ENCODE data around the gene LRRC36. TPM values are rescaled to one million over a fixed set of nuclear protein-coding genes. Genes with fewer than 3 reads are reported as not detected.

LRRC36 gene
- total RNA-seq, 1 experiment from 2014 or later = not detected

DNA sequence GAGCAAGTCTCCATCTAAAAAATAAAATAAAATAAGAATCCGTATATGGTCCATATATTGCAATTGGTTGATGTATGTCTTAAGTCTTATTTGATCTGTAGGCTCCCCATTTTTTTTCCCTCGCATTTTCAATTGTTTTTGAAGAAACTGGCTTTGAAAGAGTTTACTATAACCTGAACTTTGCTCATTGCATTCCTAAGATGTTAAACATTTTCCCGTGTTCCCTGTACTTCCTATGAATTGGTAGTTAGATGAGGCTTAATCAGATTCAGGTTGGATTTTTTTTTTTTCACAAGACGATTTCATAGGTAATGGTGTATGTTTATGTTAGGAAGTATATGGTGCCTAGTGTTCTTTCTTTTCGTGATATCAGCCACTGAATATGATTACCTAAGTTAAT is 3.3 kb downstream of the LRRC36 start:
- Histone ChIP-seq H3K9me3 (ENCODE audit: insufficient read depth, low read depth) (0 out of 2 replicates have a peak, but pooled peaks cover 7% of the 10 kb centered on the region), H3K4me1 (replicated peaks; ENCODE audit: insufficient read depth) (no peaks in the 10 kb centered on the region), H3K27ac (no peak overlapping the region), H3K79me2 (ENCODE audit: low read depth) (no peaks in the 10 kb centered on the region), H4K20me1 (ENCODE audit: insufficient read depth) (no peaks in the 10 kb centered on the region), H3K9me2 (ENCODE audit: insufficient read depth) (no peaks in the 10 kb centered on the region), H3F3A (ENCODE audit: insufficient read depth, low read depth) (no peaks in the 10 kb centered on the region; the same call in 1 of the 2 replicates), H3K4me2 (no peak overlapping the region), H3K4me3 (no peak overlapping the region), H3K27me3 (ENCODE audit: insufficient read depth, low read depth) (no peaks in the 10 kb centered on the region), H3K36me3 (ENCODE audit: low read depth) (no peaks in the 10 kb centered on the region), H2AFZ (no peak overlapping the region)
- DNase-seq = no peak
- intact Hi-C loops (cut with micrococcal nuclease; ENCODE audit: unreplicated experiment) = no loop called here
- TF ChIP-seq, protein P1, sequence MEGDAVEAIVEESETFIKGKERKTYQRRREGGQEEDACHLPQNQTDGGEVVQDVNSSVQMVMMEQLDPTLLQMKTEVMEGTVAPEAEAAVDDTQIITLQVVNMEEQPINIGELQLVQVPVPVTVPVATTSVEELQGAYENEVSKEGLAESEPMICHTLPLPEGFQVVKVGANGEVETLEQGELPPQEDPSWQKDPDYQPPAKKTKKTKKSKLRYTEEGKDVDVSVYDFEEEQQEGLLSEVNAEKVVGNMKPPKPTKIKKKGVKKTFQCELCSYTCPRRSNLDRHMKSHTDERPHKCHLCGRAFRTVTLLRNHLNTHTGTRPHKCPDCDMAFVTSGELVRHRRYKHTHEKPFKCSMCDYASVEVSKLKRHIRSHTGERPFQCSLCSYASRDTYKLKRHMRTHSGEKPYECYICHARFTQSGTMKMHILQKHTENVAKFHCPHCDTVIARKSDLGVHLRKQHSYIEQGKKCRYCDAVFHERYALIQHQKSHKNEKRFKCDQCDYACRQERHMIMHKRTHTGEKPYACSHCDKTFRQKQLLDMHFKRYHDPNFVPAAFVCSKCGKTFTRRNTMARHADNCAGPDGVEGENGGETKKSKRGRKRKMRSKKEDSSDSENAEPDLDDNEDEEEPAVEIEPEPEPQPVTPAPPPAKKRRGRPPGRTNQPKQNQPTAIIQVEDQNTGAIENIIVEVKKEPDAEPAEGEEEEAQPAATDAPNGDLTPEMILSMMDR (conservative IDR thresholded peaks at IDR 0.05) = no peak
- CTCF ChIA-PET = no interaction called here
- POLR2A ChIA-PET (ENCODE audit: unreplicated experiment) = interaction anchor here (0.7 kb wide), 1 partner anchor 351 kb away, joined by 6 read pairs; no protein-coding TSS in a partner anchor
- no TSS peak for BruUV-seq (replicated peaks)

DNA sequence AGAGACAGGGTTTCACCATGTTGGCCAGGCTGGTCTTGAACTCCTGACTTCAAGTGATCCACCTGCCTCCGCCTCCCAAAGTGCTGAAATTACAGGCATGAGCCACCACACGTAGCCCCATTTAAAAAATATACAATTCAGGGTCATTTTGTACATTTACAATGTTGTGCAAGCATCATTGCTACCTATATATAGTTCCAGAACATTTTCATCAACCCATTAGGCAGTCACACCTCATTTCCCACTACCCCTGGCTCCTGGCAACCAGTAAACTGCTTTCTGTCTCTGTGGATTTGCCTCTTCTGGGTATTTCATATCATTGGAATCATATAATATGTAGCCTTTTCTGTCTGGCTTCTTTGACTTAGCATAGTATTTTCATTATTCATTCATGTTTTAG is 6.7 kb downstream of the LRRC36 start:
- POLR2A ChIA-PET (ENCODE audit: unreplicated experiment) = no interaction called here
- TF ChIP-seq EZH2 (IDR thresholded peaks at IDR 0.05; ENCODE audit: low read depth) = no peak
- TF ChIP-seq, protein P1 (conservative IDR thresholded peaks at IDR 0.05) = no peak

DNA sequence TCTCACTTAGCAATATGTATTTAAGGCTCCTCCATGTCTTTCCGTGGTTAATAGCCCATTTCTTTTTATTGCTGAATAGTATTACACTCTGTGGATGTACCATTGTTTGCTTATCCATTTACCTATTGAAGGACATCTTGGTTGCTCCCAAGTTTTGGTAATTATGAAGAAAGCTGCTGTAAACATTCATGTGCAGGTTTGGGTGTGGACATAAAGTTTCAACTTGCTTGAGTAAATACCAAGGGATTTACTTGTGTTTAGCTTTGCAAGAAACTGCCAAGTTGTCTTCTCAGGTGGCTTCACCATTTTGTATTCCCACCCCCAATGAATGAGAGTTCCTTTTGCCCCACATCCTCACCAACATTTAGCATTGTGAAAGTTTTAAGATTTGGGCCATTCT is 9.5 kb downstream of the LRRC36 start:
- Histone ChIP-seq H3K9me3 (ENCODE audit: insufficient read depth, low read depth) (0 out of 2 replicates have a peak, but pooled peaks cover 7% of the 10 kb centered on the region), H3F3A (ENCODE audit: insufficient read depth, low read depth) (no peaks in the 10 kb centered on the region; the same call in 1 of the 2 replicates), H3K36me3 (ENCODE audit: low read depth) (no peaks in the 10 kb centered on the region), H3K9me2 (ENCODE audit: insufficient read depth) (no peaks in the 10 kb centered on the region), H3K79me2 (ENCODE audit: low read depth) (no peaks in the 10 kb centered on the region), H2AFZ (no peak overlapping the region), H4K20me1 (ENCODE audit: insufficient read depth) (no peaks in the 10 kb centered on the region), H3K4me3 (no peak overlapping the region), H3K27ac (no peak overlapping the region), H3K4me1 (replicated peaks; ENCODE audit: insufficient read depth) (no peaks in the 10 kb centered on the region), H3K4me2 (no peak overlapping the region), H3K27me3 (ENCODE audit: insufficient read depth, low read depth) (no peaks in the 10 kb centered on the region)
- intact Hi-C loops (cut with micrococcal nuclease; ENCODE audit: unreplicated experiment) = loop anchor here (5.0 kb wide), 2 partner anchors 59 to 74 kb away; partner anchors contain the start of gene PLEKHG4
- TF ChIP-seq EZH2 (IDR thresholded peaks at IDR 0.05; ENCODE audit: low read depth) = no peak
- TF ChIP-seq, protein P1 (conservative IDR thresholded peaks at IDR 0.05) = no peak
- no peak for DNase-seq
- no TSS peak for BruUV-seq (replicated peaks)
- ChIA-PET CTCF (interaction anchor here (0.6 kb wide), 1 partner anchor 123 kb away, joined by 5 read pairs; no protein-coding TSS in a partner anchor), POLR2A (ENCODE audit: unreplicated experiment) (no interaction called here)

More for the DNA sequence above, 6.7 kb downstream of the LRRC36 start:
- Histone ChIP-seq H3K36me3 (ENCODE audit: low read depth) (no peaks in the 10 kb centered on the region), H3K9me2 (ENCODE audit: insufficient read depth) (no peaks in the 10 kb centered on the region), H2AFZ (no peak overlapping the region), H3K4me2 (no peak overlapping the region), H4K20me1 (ENCODE audit: insufficient read depth) (no peaks in the 10 kb centered on the region), H3K4me3 (no peak overlapping the region), H3F3A (ENCODE audit: insufficient read depth, low read depth) (no peaks in the 10 kb centered on the region; the same call in 1 of the 2 replicates), H3K27me3 (ENCODE audit: insufficient read depth, low read depth) (no peaks in the 10 kb centered on the region), H3K9me3 (ENCODE audit: insufficient read depth, low read depth) (0 out of 2 replicates have a peak, but pooled peaks cover 7% of the 10 kb centered on the region), H3K4me1 (replicated peaks; ENCODE audit: insufficient read depth) (no peaks in the 10 kb centered on the region), H3K79me2 (ENCODE audit: low read depth) (no peaks in the 10 kb centered on the region), H3K27ac (no peak overlapping the region)
- intact Hi-C loops (cut with micrococcal nuclease; ENCODE audit: unreplicated experiment) = no loop called here
- CTCF ChIA-PET = no interaction called here
- no peak for DNase-seq
- no TSS peak for BruUV-seq (replicated peaks)
